AG04449 (cell line): ENCODE results near the gene GRB2.
A peak's percentile ranks its signal among the peaks of the same experiment; 100 is the strongest.

Experiments
- CTCF ChIA-PET: fragments of 350-600 bp; formaldehyde crosslinking; extraction: SDS; loops from one replicate; lab custom pipeline; 2021; ENCODE audit warnings: antibody characterized with exemption; lab: Yijun Ruan, JAX
- POLR2A ChIA-PET: fragments of 400-600, 350-600 bp; formaldehyde crosslinking; extraction: SDS; loops from one replicate; lab custom pipeline; 2020; ENCODE audit warnings: antibody characterized with exemption, inconsistent platforms; lab: Yijun Ruan, JAX
- DNase-seq: peaks from one replicate; pipeline ENCODE4 v3.0.0-alpha.2; 2010; ENCODE audit warnings: low read depth, low spot score
- H3K4me3 ChIP-seq: 2 replicates; pipeline ENCODE4 v1.5.1; 2011; ENCODE audit warnings: low read depth, mild to moderate bottlenecking, control low read depth, low read length
- TF ChIP-seq, protein P1 (sequence below): IDR thresholded peaks from one replicate; pipeline ENCODE4 v1.5.1; 2011; ENCODE audit warnings: mild to moderate bottlenecking, moderate library complexity, low read length, control low read depth, inconsistent platforms; ENCODE audit not compliant: insufficient read depth; ENCODE audit errors: missing control alignments

Gene GRB2

GRCh38 chr17:75406222-75406615, 741 bp upstream of the GRB2 start:
- ChIA-PET POLR2A (interaction anchor here (0.5 to 2.3 kb wide), 6 partner anchors 12 to 136 kb away, joined by 3 to 13 read pairs (median 8); partner anchors contain the start of genes MIF4GD, SLC25A19, TMEM94 and TSEN54), CTCF (interaction anchor here (0.9 to 5.3 kb wide), 11 partner anchors 8 to 345 kb away, joined by 3 to 49 read pairs (median 5); partner anchors contain the start of gene MIF4GD)
- H3K4me3 ChIP-seq: peak overlapping the region; percentile 53
- TF ChIP-seq, protein P1, sequence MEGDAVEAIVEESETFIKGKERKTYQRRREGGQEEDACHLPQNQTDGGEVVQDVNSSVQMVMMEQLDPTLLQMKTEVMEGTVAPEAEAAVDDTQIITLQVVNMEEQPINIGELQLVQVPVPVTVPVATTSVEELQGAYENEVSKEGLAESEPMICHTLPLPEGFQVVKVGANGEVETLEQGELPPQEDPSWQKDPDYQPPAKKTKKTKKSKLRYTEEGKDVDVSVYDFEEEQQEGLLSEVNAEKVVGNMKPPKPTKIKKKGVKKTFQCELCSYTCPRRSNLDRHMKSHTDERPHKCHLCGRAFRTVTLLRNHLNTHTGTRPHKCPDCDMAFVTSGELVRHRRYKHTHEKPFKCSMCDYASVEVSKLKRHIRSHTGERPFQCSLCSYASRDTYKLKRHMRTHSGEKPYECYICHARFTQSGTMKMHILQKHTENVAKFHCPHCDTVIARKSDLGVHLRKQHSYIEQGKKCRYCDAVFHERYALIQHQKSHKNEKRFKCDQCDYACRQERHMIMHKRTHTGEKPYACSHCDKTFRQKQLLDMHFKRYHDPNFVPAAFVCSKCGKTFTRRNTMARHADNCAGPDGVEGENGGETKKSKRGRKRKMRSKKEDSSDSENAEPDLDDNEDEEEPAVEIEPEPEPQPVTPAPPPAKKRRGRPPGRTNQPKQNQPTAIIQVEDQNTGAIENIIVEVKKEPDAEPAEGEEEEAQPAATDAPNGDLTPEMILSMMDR: no peak
- no peak for DNase-seq

DNA sequence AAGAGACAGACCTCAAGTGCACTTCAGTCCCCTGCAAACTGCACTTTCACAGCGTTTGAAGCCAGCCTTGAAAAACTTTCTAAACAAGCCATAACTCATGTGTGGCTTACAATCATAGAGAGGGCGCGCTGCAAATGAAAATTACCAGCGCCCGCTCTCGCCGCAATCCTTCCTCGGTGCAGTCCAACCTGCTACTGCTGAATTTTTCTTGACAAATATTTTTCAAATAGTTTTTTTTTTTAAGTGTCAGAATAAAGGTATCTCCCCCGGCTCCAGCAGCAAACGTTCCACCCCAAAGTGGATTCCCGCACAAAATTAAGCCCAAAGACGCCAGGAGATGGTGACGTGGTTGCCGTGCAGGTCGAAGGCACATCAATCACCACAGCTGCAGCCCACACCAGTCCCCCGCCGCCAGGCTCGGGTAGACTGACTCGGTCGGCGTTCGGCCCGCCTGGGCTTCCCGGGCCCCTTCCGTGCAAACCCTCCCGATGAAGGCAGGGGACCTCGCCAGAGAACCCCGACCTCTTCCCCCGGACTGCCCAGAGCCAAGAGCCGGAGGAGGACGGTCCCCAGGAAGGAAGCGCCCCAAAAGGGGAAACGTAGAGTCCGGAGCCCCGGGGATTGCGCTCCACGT, 630 bp downstream of the GRB2 start:
- DNase-seq: no peak
- H3K4me3 ChIP-seq: peak overlapping the region; percentile 93
- TF ChIP-seq, protein P1: no peak
- CTCF ChIA-PET: interaction anchor here (1.0 to 5.3 kb wide), 6 partner anchors 8 to 134 kb away, joined by 3 to 49 read pairs (median 6); partner anchors contain the start of gene MIF4GD
- POLR2A ChIA-PET: interaction anchor here (1.0 to 2.3 kb wide), 3 partner anchors 10 to 134 kb away, joined by 12 to 13 read pairs (median 12); partner anchors contain the start of genes MIF4GD and SLC25A19

DNA sequence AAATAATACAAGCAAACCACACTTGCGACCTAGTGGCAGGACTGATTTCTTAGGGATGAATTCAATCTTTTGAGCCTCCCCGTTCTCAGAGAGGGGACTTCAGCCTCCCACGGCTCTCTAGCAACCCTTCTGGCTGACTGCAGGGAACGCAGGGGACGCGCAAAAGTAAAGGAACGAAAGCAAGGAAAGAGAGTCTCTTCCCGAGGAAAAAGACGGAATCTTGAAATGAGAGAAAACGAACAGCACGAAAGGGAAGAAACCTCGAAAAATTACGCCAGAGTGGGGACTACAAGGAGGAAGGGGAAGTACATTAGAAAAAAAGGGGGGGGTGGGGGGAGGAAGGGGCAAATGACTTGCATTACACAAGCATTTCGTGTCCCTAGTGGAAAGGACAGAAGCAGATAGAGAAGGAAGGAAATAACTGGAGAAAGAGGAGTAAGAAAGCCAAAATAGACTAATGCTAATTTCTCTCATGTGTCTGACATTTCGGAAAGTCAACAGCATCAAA, 1.2 kb downstream of the GRB2 start:
- CTCF ChIA-PET: interaction anchor here (0.7 to 8.6 kb wide), 10 partner anchors 11 to 163 kb away, joined by 3 to 148 read pairs (median 6); partner anchors contain the start of genes MIF4GD and SLC25A19
- peak overlapping the region; percentile 93 for H3K4me3 ChIP-seq
- POLR2A ChIA-PET: interaction anchor here (2.3 kb wide), 1 partner anchor 10 kb away, joined by 13 read pairs; no protein-coding TSS in a partner anchor
- DNase-seq: no peak
- TF ChIP-seq, protein P1: peak; percentile 92

DNA sequence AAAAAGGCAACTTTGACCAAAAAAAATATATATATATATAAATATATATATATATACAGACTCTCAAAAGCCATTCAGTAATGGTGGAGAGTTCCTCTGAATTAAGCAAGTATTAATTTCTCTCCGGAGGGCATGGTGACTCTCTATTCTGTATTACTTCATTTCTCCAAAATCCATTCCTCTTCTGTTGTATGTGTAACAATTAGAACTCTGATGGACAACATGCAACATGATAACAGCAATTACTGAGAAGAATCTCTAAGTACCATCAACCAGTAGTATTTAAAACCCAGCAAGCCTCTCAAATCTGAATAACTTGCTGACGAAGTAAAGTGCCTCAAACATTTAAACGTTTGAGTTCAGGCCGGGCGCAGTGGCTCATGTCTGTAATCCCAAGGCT, 2.3 kb downstream of the GRB2 start:
- DNase-seq: no peak
- ChIA-PET CTCF (interaction anchor here (0.9 to 8.6 kb wide), 9 partner anchors 9 to 162 kb away, joined by 3 to 148 read pairs (median 6); partner anchors contain the start of genes MIF4GD and SLC25A19), POLR2A (interaction anchor here (0.6 kb wide), 1 partner anchor 412 kb away, joined by 4 read pairs; no protein-coding TSS in a partner anchor)
- TF ChIP-seq, protein P1: no peak
- H3K4me3 ChIP-seq: no peak overlapping the region

- POLR2A ChIA-PET: no interaction called here
- TF ChIP-seq, protein P1: no peak
- CTCF ChIA-PET: interaction anchor here (1.2 to 8.6 kb wide), 4 partner anchors 8 to 131 kb away, joined by 3 to 148 read pairs (median 20); partner anchors contain the start of gene MIF4GD
- no peak for DNase-seq
- no peak overlapping the region for H3K4me3 ChIP-seq
Observed at GRCh38 chr17:75402026-75402425, 3.5 kb downstream of the GRB2 start.
